PFSK-1 (cell line): ENCODE measurements around the gene WDR76.

Experiments used
- FOXP2 ChIP-seq: optimal IDR thresholded peaks from 2 replicates; pipeline ENCODE3; 2011; ENCODE audit warnings: borderline replicate concordance, control low read depth, inconsistent platforms; ENCODE audit not compliant: insufficient read depth; ENCODE audit errors: extremely low read length, extremely low read depth
- POLR2AphosphoS5 ChIP-seq: IDR thresholded peaks from 2 replicates; pipeline ENCODE4 v1.6.1; 2012; ENCODE audit warnings: low read depth, mild to moderate bottlenecking, control low read depth, low read length, moderate library complexity
- REST ChIP-seq, 2 experiments: IDR thresholded peaks; 2 replicates each; pipeline versions ENCODE4 v1.6.1 to v1.8.0; 2011 to 2012; ENCODE audit warnings: low read depth in 2 of 2, low read length in 2 of 2, control low read depth in 1 of 2, inconsistent platforms in 1 of 2, mild to moderate bottlenecking in 1 of 2, moderate library complexity in 1 of 2; ENCODE audit not compliant: insufficient read depth in 1 of 2
- SIN3A ChIP-seq: IDR thresholded peaks from 2 replicates; pipeline ENCODE4 v1.6.1; 2012; ENCODE audit warnings: mild to moderate bottlenecking, low read length, moderate library complexity, borderline replicate concordance; ENCODE audit not compliant: insufficient read depth
- TAF1 ChIP-seq: IDR thresholded peaks from 2 replicates; pipeline ENCODE4 v1.6.1; 2012; ENCODE audit warnings: low read length, control low read depth, borderline replicate concordance; ENCODE audit not compliant: insufficient read depth

DNA sequence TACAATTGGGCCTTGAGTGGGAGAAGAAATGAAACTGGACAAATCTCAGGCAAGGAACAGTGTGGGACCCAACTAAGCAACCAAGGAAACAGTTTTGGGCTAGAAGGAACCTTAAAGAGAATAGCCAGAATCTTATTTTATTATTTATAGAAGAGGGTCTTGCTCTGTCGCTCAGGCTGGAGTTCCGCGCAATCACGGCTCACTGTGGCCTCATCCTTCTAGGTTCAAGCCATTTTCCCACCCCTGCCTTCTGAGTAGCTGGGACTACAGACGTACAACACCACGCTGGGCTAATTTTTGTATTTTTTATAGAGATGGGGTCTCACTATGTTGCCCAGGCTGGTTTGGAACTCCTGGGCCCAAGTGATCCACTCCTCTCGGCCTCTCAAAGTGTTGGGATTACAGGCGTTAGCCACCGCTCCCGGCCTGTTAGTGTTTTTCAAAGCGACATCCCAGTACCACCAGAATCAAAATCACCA is 734 bp upstream of the WDR76 start:
- TF ChIP-seq REST (IDR thresholded peaks at IDR 0.05; ENCODE audit: insufficient read depth in 1 of 2, low read depth in 2 of 2, low read length in 2 of 2), result no peak
- TF ChIP-seq FOXP2, result no peak
- TF ChIP-seq POLR2AphosphoS5, result no peak
- TF ChIP-seq TAF1, result no peak
- no peak for TF ChIP-seq SIN3A
